ENCODE data around the gene MNT. TPM values are rescaled to one million over a fixed set of nuclear protein-coding genes. Genes with fewer than 3 reads are reported as not detected.

Gene MNT
- total and polyA plus RNA-seq, 9 of the 15 experiments (the other 6 are each of a cell fraction or from before 2014, with no cell fraction given), result 0.18 to 23.8 (median 5.3) TPM

- WGBS (ENCODE audit: insufficient coverage, low coverage, missing lambda C conversion rate), result 80% methylated on average over 11 of the region's 21 CpGs
- FAIRE-seq (no peak), DNase-seq (ENCODE audit: extremely low read depth in 1 of 4, low spot score in 3 of 4) (no peak), ATAC-seq (no peak)
- H3K4me2 ChIP-seq (ENCODE audit: insufficient read depth, low read length), result no peak overlapping the region
- ChIA-PET POLR2A (interaction anchor here (1.8 kb wide), 1 partner anchor 10 kb away, joined by 4 read pairs; no protein-coding TSS in a partner anchor), CTCF (ENCODE audit: low intra/inter-chr PET ratio) (no interaction called here)
- intact Hi-C loops (cut with micrococcal nuclease) (no loop called here), in situ Hi-C loops (cut with MboI) (no loop called here)
- H3K27ac ChIP-seq (ENCODE audit: extremely low read depth, low read depth, low read length), result no peak overlapping the region
- H3K4me1 ChIP-seq (replicated peaks in 1 of 2; ENCODE audit: control insufficient read depth in 2 of 2, insufficient read depth in 2 of 2, low read length in 2 of 2), result peaks cover 30 to 55% of the 10 kb centered on the region in 2 experiments
- H3K27me3 ChIP-seq (ENCODE audit: control insufficient read depth in 2 of 2, insufficient read depth in 2 of 2, low read length in 2 of 2), result no peaks in the 10 kb centered on the region
- peaks cover 23% of the 10 kb centered on the region; the same call in 2 of the 3 replicates for H3K36me3 ChIP-seq (ENCODE audit: control insufficient read depth, insufficient read depth, low read length)
- H3K4me3 ChIP-seq, result no peak overlapping the region
- H3K9me1 ChIP-seq (ENCODE audit: control insufficient read depth, insufficient read depth, low read length), result no peaks in the 10 kb centered on the region
- no peak overlapping the region for H2AFZ ChIP-seq (ENCODE audit: low read depth, low read length)
- no TSS peak for BruUV-seq (replicated peaks)
- TF ChIP-seq CBFB (CRISPR knock-in tag; IDR thresholded peaks at IDR 0.05) (no peak), CAMTA2 (CRISPR knock-in tag; conservative IDR thresholded peaks at IDR 0.05) (no peak), RFX7 (CRISPR knock-in tag; IDR thresholded peaks at IDR 0.05) (no peak), SMARCE1 (IDR thresholded peaks at IDR 0.05) (no peak), MCM5 (IDR thresholded peaks at IDR 0.05; ENCODE audit: low read depth) (no peak), KLF13 (tag; IDR thresholded peaks at IDR 0.05; ENCODE audit: borderline replicate concordance, low read depth) (no peak), FUS (optimal IDR thresholded peaks at IDR 0.05; ENCODE audit: low read depth, low read length) (no peak), MLLT1 (IDR thresholded peaks at IDR 0.05) (no peak), RBM17 (IDR thresholded peaks at IDR 0.05; ENCODE audit: borderline replicate concordance, low read depth, low read length) (no peak), ZNF589 (CRISPR knock-in tag; IDR thresholded peaks at IDR 0.05; ENCODE audit: low read depth) (no peak), ZBTB5 (IDR thresholded peaks at IDR 0.05) (no peak)
- H3K9me3 ChIP-seq (replicated peaks; ENCODE audit: control insufficient read depth, insufficient read depth, low read depth, low read length), result no peaks in the 10 kb centered on the region
- peaks cover 25% of the 10 kb centered on the region for H3K79me2 ChIP-seq (ENCODE audit: control insufficient read depth, insufficient read depth, low read length)
- no peaks in the 10 kb centered on the region for H4K20me1 ChIP-seq (replicated peaks; ENCODE audit: control insufficient read depth, insufficient read depth, low read length)
- peak overlapping the region in 1 of 2 experiments; percentile 64; a peak in 1 of 4 replicates for H3K9ac ChIP-seq (ENCODE audit: insufficient read depth in 1 of 2, low read depth in 2 of 2, low read length in 2 of 2)
Observed at GRCh38 chr17:2388020-2388682, 12.7 kb downstream of the MNT start.

Measured in K562 (cell line).